B cell (primary cell): ENCODE data around the gene SHH. TPM values are rescaled to one million over a fixed set of nuclear protein-coding genes. Genes with fewer than 3 reads are reported as not detected.

ENCODE experiments used
- ATAC-seq: fragments of 200-7000 bp; cut with Tn5 transposase; one replicate; pipeline ENCODE4 v1.10.0; 2021; ENCODE audit warnings: low read depth, mild to moderate bottlenecking, moderate number of reproducible peaks, moderate library complexity
- CTCF ChIA-PET: fragments of 350-600 bp; sonication (Branson Sonifier 250); formaldehyde crosslinking; loops from one replicate; lab custom pipeline; 2021; ENCODE audit warnings: antibody characterized with exemption, inconsistent platforms; lab: Charles Lee
- POLR2A ChIA-PET: fragments of 350-600 bp; sonication (Branson Sonifier 250); formaldehyde crosslinking; loops from one replicate; lab custom pipeline; 2021; ENCODE audit warnings: antibody characterized with exemption; lab: Charles Lee
- DNase-seq: peaks from one replicate; pipeline ENCODE4 v3.0.0; 2013
- H2AFZ ChIP-seq: 2 replicates; pipeline ENCODE4 v1.6.1; 2012; ENCODE audit warnings: mild to moderate bottlenecking, low read depth, low read length; ENCODE audit not compliant: insufficient read depth, poor library complexity, severe bottlenecking
- H3K27ac ChIP-seq, 2 donors: 1 replicate in 1 of 2; 2 replicates in 1 of 2; pipeline ENCODE4 v1.5.1; 2012 to 2013; ENCODE audit warnings: low read length in 2 of 2, mild to moderate bottlenecking in 2 of 2, moderate library complexity in 1 of 2
- H3K27me3 ChIP-seq, 4 experiments: fragments of 200-600 bp in 1 of 4; sonication (generic) in 1 of 4; replicated peaks in 1 of 4; 1 replicate in 2 of 4; 2 replicates in 2 of 4; pipeline versions ENCODE4 v1.6.1 to v1.7.0; 2013 to 2016; ENCODE audit warnings: low read length in 3 of 4, mild to moderate bottlenecking in 2 of 4, mixed read lengths in 1 of 4, moderate library complexity in 1 of 4; ENCODE audit not compliant: insufficient read depth in 4 of 4, control insufficient read depth in 3 of 4; ENCODE audit errors: control extremely low read depth in 1 of 4
- H3K36me3 ChIP-seq, 2 experiments: replicated peaks in 1 of 2; 1 replicate in 1 of 2; 2 replicates in 1 of 2; pipeline versions ENCODE4 v1.6.1 to v1.7.1; 2013; ENCODE audit warnings: low read length in 1 of 2; ENCODE audit not compliant: insufficient read depth in 2 of 2, control insufficient read depth in 1 of 2; ENCODE audit errors: control extremely low read depth in 1 of 2, extremely low read depth in 1 of 2
- H3K4me1 ChIP-seq, 2 donors: fragments of 200-600 bp in 1 of 2; sonication (generic) in 1 of 2; 1 replicate in 1 of 2; 2 replicates in 1 of 2; pipeline versions ENCODE4 v1.5.1 to v1.6.1; 2013 to 2017; ENCODE audit warnings: low read length in 2 of 2; ENCODE audit not compliant: control insufficient read depth in 2 of 2, insufficient read depth in 2 of 2
- H3K4me2 ChIP-seq: replicated peaks from 2 replicates; pipeline ENCODE3; 2012; ENCODE audit warnings: mild to moderate bottlenecking, low read depth, low read length; ENCODE audit not compliant: poor library complexity, severe bottlenecking
- H3K4me3 ChIP-seq, 5 experiments: fragments of 200-600 bp in 1 of 5; sonication (generic) in 1 of 5; 1 replicate in 3 of 5; 2 replicates in 2 of 5; pipeline versions ENCODE4 v1.5.1 to v1.7.0; 2011 to 2016; ENCODE audit warnings: low read length in 4 of 5, mild to moderate bottlenecking in 4 of 5, low read depth in 2 of 5, control low read depth in 1 of 5, moderate library complexity in 1 of 5; ENCODE audit not compliant: insufficient read depth in 1 of 5; ENCODE audit errors: control extremely low read depth in 1 of 5, extremely low read depth in 1 of 5
- H3K79me2 ChIP-seq: fragments of 200-600 bp; sonication (generic); one replicate; pipeline ENCODE4 v1.6.0; 2016; ENCODE audit warnings: low read length; ENCODE audit not compliant: control insufficient read depth, insufficient read depth
- H3K9ac ChIP-seq: fragments of 200-600 bp; sonication (generic); 2 replicates; pipeline ENCODE4 v1.6.1; 2017; ENCODE audit warnings: mild to moderate bottlenecking, low read length, moderate library complexity
- H3K9me3 ChIP-seq, 3 donors: one replicate each; pipeline versions ENCODE4 v1.6.1 to v1.7.1; 2013; ENCODE audit warnings: low read length in 2 of 3; ENCODE audit not compliant: control insufficient read depth in 2 of 3, insufficient read depth in 1 of 3; ENCODE audit errors: control extremely low read depth in 1 of 3
- H4K20me1 ChIP-seq: 2 replicates; pipeline ENCODE4 v1.6.0; 2012; ENCODE audit warnings: mild to moderate bottlenecking, low read length; ENCODE audit not compliant: insufficient read depth, control insufficient read depth, poor library complexity, severe bottlenecking
- H3K27ac Mint-ChIP-seq: one replicate; pipeline ENCODE4 v1.8.0; 2021; ENCODE audit warnings: mixed read lengths
- H3K27me3 Mint-ChIP-seq: one replicate; pipeline ENCODE4 v1.8.0; 2021; ENCODE audit warnings: mixed read lengths
- H3K4me1 Mint-ChIP-seq: one replicate; pipeline ENCODE4 v1.8.0; 2021; ENCODE audit warnings: mixed read lengths
- H3K4me3 Mint-ChIP-seq: one replicate; pipeline ENCODE4 v1.8.0; 2021; ENCODE audit warnings: mixed read lengths
- H3K9me3 Mint-ChIP-seq: one replicate; pipeline ENCODE4 v1.8.0; 2022; ENCODE audit warnings: mixed read lengths; ENCODE audit not compliant: insufficient read depth
- EZH2 ChIP-seq: IDR thresholded peaks from 2 replicates; pipeline ENCODE4 v1.6.1; 2012; ENCODE audit warnings: borderline replicate concordance, low read depth, mild to moderate bottlenecking, moderate library complexity, low read length; ENCODE audit not compliant: insufficient read depth, poor library complexity, severe bottlenecking
- WGBS: methylation state at CpG from one replicate; pipeline ENCODE4 v1.1.5; 2013; ENCODE audit warnings: missing lambda C conversion rate; ENCODE audit not compliant: insufficient coverage; 5-methylcytosine and 5-hydroxymethylcytosine counted together
- intact Hi-C: fragments of 100-400 bp; cut with micrococcal nuclease; formaldehyde crosslinking; loops from one replicate; pipeline ENCODE4 v1.10.0; 2022
- polyA plus RNA-seq: library from polyadenylated mRNA; depleted of rRNA; stranded (reverse); fragments of >200 nt; gene quantifications from 2 replicates; pipeline ENCODE4 v1.2.3, GENCODE V29; 2012
- total RNA-seq, 2 donors: library from RNA; stranded (reverse); fragments of 120-200 nt in 1 of 2; gene quantifications; 1 replicate in 1 of 2; 2 replicates in 1 of 2; pipeline versions ENCODE4 v1.2.3 to v1.2.4, GENCODE V29; 2013 to 2022
- TF ChIP-seq, protein P1 (sequence below): fragments of 200-600 bp; IDR thresholded peaks from one replicate; pipeline ENCODE4 v1.8.0; 2022; ENCODE audit warnings: antibody characterized with exemption, mild to moderate bottlenecking

The SHH gene
- total and polyA plus RNA-seq, 2 donors (not counting 1 experiment from before 2014, with no cell fraction given) = not detected

DNA sequence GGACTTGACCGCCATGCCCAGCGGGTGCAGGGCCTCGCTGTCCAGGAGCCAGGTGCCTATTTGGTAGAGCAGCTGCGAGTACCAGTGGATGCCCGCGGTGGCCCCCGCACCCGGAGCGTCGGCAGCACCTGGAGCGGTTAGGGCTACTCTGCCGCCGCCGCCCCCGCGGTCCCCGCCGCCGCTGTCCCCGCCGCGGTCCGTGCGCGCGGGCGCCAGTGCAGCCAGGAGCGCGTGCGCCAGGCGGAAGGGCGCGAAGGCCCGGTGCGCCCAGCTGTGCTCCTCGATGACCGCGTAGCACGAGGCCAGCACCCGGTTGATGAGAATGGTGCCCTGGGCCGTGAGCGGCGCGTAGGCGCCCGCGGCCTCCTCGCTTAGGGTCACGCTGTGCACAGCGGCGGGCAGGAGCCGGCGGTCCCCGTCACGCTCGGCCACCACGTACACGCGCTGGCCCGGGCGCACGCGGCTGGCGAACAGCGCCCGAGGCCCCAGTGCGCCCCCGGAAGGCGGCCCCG, 9.3 kb downstream of the SHH start:
- TF ChIP-seq EZH2 = no peak
- TF ChIP-seq, protein P1, sequence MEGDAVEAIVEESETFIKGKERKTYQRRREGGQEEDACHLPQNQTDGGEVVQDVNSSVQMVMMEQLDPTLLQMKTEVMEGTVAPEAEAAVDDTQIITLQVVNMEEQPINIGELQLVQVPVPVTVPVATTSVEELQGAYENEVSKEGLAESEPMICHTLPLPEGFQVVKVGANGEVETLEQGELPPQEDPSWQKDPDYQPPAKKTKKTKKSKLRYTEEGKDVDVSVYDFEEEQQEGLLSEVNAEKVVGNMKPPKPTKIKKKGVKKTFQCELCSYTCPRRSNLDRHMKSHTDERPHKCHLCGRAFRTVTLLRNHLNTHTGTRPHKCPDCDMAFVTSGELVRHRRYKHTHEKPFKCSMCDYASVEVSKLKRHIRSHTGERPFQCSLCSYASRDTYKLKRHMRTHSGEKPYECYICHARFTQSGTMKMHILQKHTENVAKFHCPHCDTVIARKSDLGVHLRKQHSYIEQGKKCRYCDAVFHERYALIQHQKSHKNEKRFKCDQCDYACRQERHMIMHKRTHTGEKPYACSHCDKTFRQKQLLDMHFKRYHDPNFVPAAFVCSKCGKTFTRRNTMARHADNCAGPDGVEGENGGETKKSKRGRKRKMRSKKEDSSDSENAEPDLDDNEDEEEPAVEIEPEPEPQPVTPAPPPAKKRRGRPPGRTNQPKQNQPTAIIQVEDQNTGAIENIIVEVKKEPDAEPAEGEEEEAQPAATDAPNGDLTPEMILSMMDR = no peak
- Histone ChIP-seq H3K4me1 (peaks cover 41 to 54% of the 10 kb centered on the region in 2 donors), H3K79me2 (no peaks in the 10 kb centered on the region), H4K20me1 (no peaks in the 10 kb centered on the region), H2AFZ (peak overlapping the region; percentile 58), H3K36me3 (no peaks in the 10 kb centered on the region), H3K27me3 (peaks cover 0 to 69% (median 25%) of the 10 kb centered on the region in 4 experiments), H3K9me3 (peaks cover 0 to 10% (median 0%) of the 10 kb centered on the region in 3 donors), H3K4me2 (peak overlapping the region; percentile 95), H3K9ac (no peak overlapping the region), H3K4me3 (peak overlapping the region in 3 of 5 experiments; percentile 51 to 55 (median 53)), H3K27ac (no peak overlapping the region)
- intact Hi-C loops = no loop called here
- DNase-seq (no peak), ATAC-seq (no peak)
- CTCF ChIA-PET = no interaction called here
- peaks cover 61% of the 10 kb centered on the region for H3K27me3 Mint-ChIP-seq
- no peaks in the 10 kb centered on the region for H3K9me3 Mint-ChIP-seq
- no peak overlapping the region for H3K4me3 Mint-ChIP-seq
- H3K27ac Mint-ChIP-seq = no peak overlapping the region
- WGBS = 17% methylated on average over 70 of the region's 70 CpGs
- peaks cover 34% of the 10 kb centered on the region for H3K4me1 Mint-ChIP-seq
- POLR2A ChIA-PET = no interaction called here

DNA sequence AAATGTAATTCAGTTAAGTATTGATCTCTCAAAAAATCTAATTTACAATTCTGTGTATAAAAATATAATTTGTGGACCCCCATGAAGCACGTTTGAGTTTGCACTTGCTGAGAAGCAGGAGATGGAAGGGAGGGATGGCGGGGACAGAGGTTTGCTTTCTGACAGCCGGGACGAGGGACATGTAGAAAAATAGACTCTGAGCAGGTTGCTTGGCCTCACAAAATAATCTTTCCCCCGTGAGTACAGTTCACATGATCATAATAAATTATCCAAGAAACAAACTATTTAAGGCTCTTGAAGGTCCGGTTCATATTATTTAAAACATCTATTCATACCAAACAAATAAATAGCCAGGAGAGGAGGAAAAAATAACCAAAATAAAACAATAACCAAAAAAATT, 10.0 kb downstream of the SHH start:
- POLR2A ChIA-PET = no interaction called here
- Mint-ChIP-seq H3K27me3 (peaks cover 55% of the 10 kb centered on the region), H3K27ac (no peak overlapping the region), H3K4me3 (peak overlapping the region; percentile 27), H3K9me3 (no peaks in the 10 kb centered on the region), H3K4me1 (peaks cover 28% of the 10 kb centered on the region)
- WGBS = 20% methylated on average over 1 of the region's 6 CpGs
- H3K4me2 ChIP-seq = no peak overlapping the region
- no peak overlapping the region for H3K4me3 ChIP-seq
- DNase-seq (no peak), ATAC-seq (no peak)
- H3K4me1 ChIP-seq = peaks cover 41 to 47% of the 10 kb centered on the region in 2 donors
- CTCF ChIA-PET = no interaction called here
- no peaks in the 10 kb centered on the region for H3K36me3 ChIP-seq
- H3K9me3 ChIP-seq = peaks cover 0 to 7% (median 0%) of the 10 kb centered on the region in 3 donors
- H3K9ac ChIP-seq = no peak overlapping the region
- H4K20me1 ChIP-seq = no peaks in the 10 kb centered on the region
- TF ChIP-seq, protein P1 = no peak
- no peak for TF ChIP-seq EZH2
- H3K79me2 ChIP-seq = no peaks in the 10 kb centered on the region
- no peak overlapping the region for H2AFZ ChIP-seq
- intact Hi-C loops = no loop called here
- H3K27me3 ChIP-seq = peaks cover 0 to 67% (median 21%) of the 10 kb centered on the region in 4 experiments
- no peak overlapping the region for H3K27ac ChIP-seq
